ENCODE measurements around the gene TANK. TPM values are rescaled to one million over a fixed set of nuclear protein-coding genes. Genes with fewer than 3 reads are reported as not detected.

The TANK gene
- total RNA-seq, 1 experiment from 2014 or later: 35.9 TPM

DNA sequence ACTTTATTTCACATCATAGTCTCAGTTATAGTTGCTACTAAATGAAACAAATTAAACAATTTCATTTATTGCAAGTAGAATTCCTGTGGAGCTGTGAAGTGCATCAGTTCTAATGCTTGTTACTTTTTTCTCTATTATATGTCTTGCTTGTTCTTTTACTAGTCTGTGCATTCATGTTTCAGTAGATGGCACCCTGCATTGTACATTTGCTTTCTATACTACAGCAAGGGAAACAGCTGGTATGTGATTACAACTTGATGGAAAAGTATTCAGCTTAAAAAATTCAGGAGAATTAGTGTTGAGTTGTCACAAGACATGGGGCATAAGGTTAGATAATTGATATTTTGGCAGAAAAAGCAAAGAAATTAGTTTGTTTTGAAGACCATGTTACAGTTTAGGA, 72.3 kb downstream of the TANK start:
- no peaks in the 10 kb centered on the region for H3K27me3 ChIP-seq (replicated peaks; ENCODE audit: insufficient read depth, low read depth, low read length, poor library complexity)
- H3K36me3 ChIP-seq (ENCODE audit: insufficient read depth, low read length, poor library complexity, severe bottlenecking): no peaks in the 10 kb centered on the region
- no TSS peak for BruUV-seq (replicated peaks)
- H3K9me3 ChIP-seq (ENCODE audit: low read depth, low read length, poor library complexity, severe bottlenecking): no peaks in the 10 kb centered on the region
- intact Hi-C loops (cut with micrococcal nuclease; ENCODE audit: unreplicated experiment): loop anchor here (5.0 kb wide), 1 partner anchor 325 kb away; no protein-coding TSS in a partner anchor
- DNase-seq (ENCODE audit: low spot score): no peak
- ChIA-PET CTCF (no interaction called here), POLR2A (ENCODE audit: low non-redundant PET) (no interaction called here)
- TF ChIP-seq EZH2 (IDR thresholded peaks at IDR 0.05; ENCODE audit: borderline replicate concordance, low read depth, low read length, poor library complexity, severe bottlenecking): no peak
- no peak for TF ChIP-seq CTCF (conservative IDR thresholded peaks at IDR 0.05; ENCODE audit: low read depth, low read length)
- H3K4me3 ChIP-seq (ENCODE audit: low read depth, low read length, poor library complexity, severe bottlenecking): no peak overlapping the region
- H3K27ac ChIP-seq (ENCODE audit: low read depth, low read length, poor library complexity, severe bottlenecking): no peak overlapping the region
- H3K4me1 ChIP-seq (ENCODE audit: insufficient read depth, low read length, poor library complexity, severe bottlenecking): peaks cover 6% of the 10 kb centered on the region

GRCh38 chr2:161233858-161234431, 73.7 kb downstream of the TANK start:
- DNase-seq (ENCODE audit: low spot score): no peak
- no peak for TF ChIP-seq EZH2 (IDR thresholded peaks at IDR 0.05; ENCODE audit: borderline replicate concordance, low read depth, low read length, poor library complexity, severe bottlenecking)
- H3K4me1 ChIP-seq (ENCODE audit: insufficient read depth, low read length, poor library complexity, severe bottlenecking): peaks cover 13% of the 10 kb centered on the region
- POLR2A ChIA-PET (ENCODE audit: low non-redundant PET): no interaction called here
- H3K9me3 ChIP-seq (ENCODE audit: low read depth, low read length, poor library complexity, severe bottlenecking): no peaks in the 10 kb centered on the region
- CTCF ChIA-PET: no interaction called here
- H3K36me3 ChIP-seq (ENCODE audit: insufficient read depth, low read length, poor library complexity, severe bottlenecking): no peaks in the 10 kb centered on the region
- no peak overlapping the region for H3K27ac ChIP-seq (ENCODE audit: low read depth, low read length, poor library complexity, severe bottlenecking)
- no peaks in the 10 kb centered on the region for H3K27me3 ChIP-seq (replicated peaks; ENCODE audit: insufficient read depth, low read depth, low read length, poor library complexity)
- no TSS peak for BruUV-seq (replicated peaks)
- no peak overlapping the region for H3K4me3 ChIP-seq (ENCODE audit: low read depth, low read length, poor library complexity, severe bottlenecking)
- intact Hi-C loops (cut with micrococcal nuclease; ENCODE audit: unreplicated experiment): loop anchor here (5.0 kb wide), 1 partner anchor 323 kb away; no protein-coding TSS in a partner anchor

- no peaks in the 10 kb centered on the region for H3K27me3 ChIP-seq (replicated peaks; ENCODE audit: insufficient read depth, low read depth, low read length, poor library complexity)
- H3K4me1 ChIP-seq (ENCODE audit: insufficient read depth, low read length, poor library complexity, severe bottlenecking): peaks cover 13% of the 10 kb centered on the region
- no peaks in the 10 kb centered on the region for H3K9me3 ChIP-seq (ENCODE audit: low read depth, low read length, poor library complexity, severe bottlenecking)
- H3K27ac ChIP-seq (ENCODE audit: low read depth, low read length, poor library complexity, severe bottlenecking): no peak overlapping the region
- no peak for DNase-seq (ENCODE audit: low spot score)
- BruUV-seq (replicated peaks): no TSS peak
- intact Hi-C loops (cut with micrococcal nuclease; ENCODE audit: unreplicated experiment): loop anchor here (5.0 kb wide), 1 partner anchor 323 kb away; no protein-coding TSS in a partner anchor
- H3K4me3 ChIP-seq (ENCODE audit: low read depth, low read length, poor library complexity, severe bottlenecking): no peak overlapping the region
- TF ChIP-seq CTCF (conservative IDR thresholded peaks at IDR 0.05; ENCODE audit: low read depth, low read length) (no peak), EZH2 (IDR thresholded peaks at IDR 0.05; ENCODE audit: borderline replicate concordance, low read depth, low read length, poor library complexity, severe bottlenecking) (no peak)
- POLR2A ChIA-PET (ENCODE audit: low non-redundant PET): no interaction called here
- CTCF ChIA-PET: no interaction called here
- no peaks in the 10 kb centered on the region for H3K36me3 ChIP-seq (ENCODE audit: insufficient read depth, low read length, poor library complexity, severe bottlenecking)
These were observed 74.4 kb downstream of the TANK start for GRCh38 chr2:161234627-161235026.
